ENCODE measurements around the gene GPR82.

GPR82 gene

DNA sequence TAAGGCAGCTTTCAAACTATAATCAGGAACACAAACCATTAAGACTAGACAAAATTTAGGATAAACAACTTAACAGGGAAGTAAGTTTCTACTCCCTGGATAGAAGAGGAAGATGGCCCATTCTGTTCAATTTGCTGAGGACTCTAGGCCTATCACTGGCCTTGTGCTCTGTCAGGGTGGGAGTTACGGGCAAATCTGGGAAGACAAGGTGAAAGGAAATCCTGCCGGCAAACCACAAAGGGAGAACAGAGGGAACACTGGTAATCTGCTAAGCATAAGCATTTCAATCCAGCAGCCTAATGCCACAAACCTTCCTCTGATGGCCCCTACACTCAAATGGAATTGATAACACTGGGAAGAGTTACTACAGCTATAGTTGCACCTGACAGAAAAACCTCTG is 8.3 kb downstream of the GPR82 start:
- H3K36me3 ChIP-seq (ENCODE audit: control insufficient read depth, low read length), result no peaks in the 10 kb centered on the region
- H3K4me3 ChIP-seq (ENCODE audit: low read length), result no peak overlapping the region
- H3K9me2 ChIP-seq (replicated peaks; ENCODE audit: control insufficient read depth, low read length), result no peaks in the 10 kb centered on the region
- H3F3A ChIP-seq (ENCODE audit: control insufficient read depth, insufficient read depth), result peaks cover 8% of the 10 kb centered on the region
- peak overlapping the region; percentile 18; the same call in 1 of the 2 replicates for H3K27ac ChIP-seq (ENCODE audit: low read depth, low read length)
- peaks cover 63% of the 10 kb centered on the region for H3K4me1 ChIP-seq (ENCODE audit: control insufficient read depth, low read length)
- H3K9me3 ChIP-seq (ENCODE audit: control insufficient read depth, insufficient read depth, low read length), result no peaks in the 10 kb centered on the region
- no peaks in the 10 kb centered on the region for H3K27me3 ChIP-seq (ENCODE audit: control insufficient read depth, low read length)
- no peaks in the 10 kb centered on the region for H3K79me2 ChIP-seq (ENCODE audit: control insufficient read depth, low read length)
- H3K4me2 ChIP-seq (ENCODE audit: low read length), result no peak overlapping the region
- TF ChIP-seq CTCF (IDR thresholded peaks at IDR 0.05; ENCODE audit: low read depth, low read length, poor library complexity, severe bottlenecking), result no peak
- TF ChIP-seq EZH2phosphoT487 (IDR thresholded peaks at IDR 0.05; ENCODE audit: borderline replicate concordance, low read length), result no peak
- H4K20me1 ChIP-seq (ENCODE audit: control insufficient read depth, insufficient read depth, low read depth, low read length), result no peaks in the 10 kb centered on the region

- no peaks in the 10 kb centered on the region for H3K36me3 ChIP-seq (ENCODE audit: control insufficient read depth, low read length)
- no peaks in the 10 kb centered on the region for H3K27me3 ChIP-seq (ENCODE audit: control insufficient read depth, low read length)
- peaks cover 56% of the 10 kb centered on the region for H3K4me1 ChIP-seq (ENCODE audit: control insufficient read depth, low read length)
- peak overlapping the region; percentile 75 for H3K4me2 ChIP-seq (ENCODE audit: low read length)
- peak overlapping the region; percentile 56 for H3K4me3 ChIP-seq (ENCODE audit: low read length)
- TF ChIP-seq EZH2phosphoT487 (IDR thresholded peaks at IDR 0.05; ENCODE audit: borderline replicate concordance, low read length) (no peak), CTCF (IDR thresholded peaks at IDR 0.05; ENCODE audit: low read depth, low read length, poor library complexity, severe bottlenecking) (no peak)
- peaks cover 8% of the 10 kb centered on the region for H3F3A ChIP-seq (ENCODE audit: control insufficient read depth, insufficient read depth)
- no peaks in the 10 kb centered on the region for H4K20me1 ChIP-seq (ENCODE audit: control insufficient read depth, insufficient read depth, low read depth, low read length)
- H3K9me3 ChIP-seq (ENCODE audit: control insufficient read depth, insufficient read depth, low read length), result no peaks in the 10 kb centered on the region
- peak overlapping the region; percentile 84 for H3K27ac ChIP-seq (ENCODE audit: low read depth, low read length)
- no peaks in the 10 kb centered on the region for H3K79me2 ChIP-seq (ENCODE audit: control insufficient read depth, low read length)
- H3K9me2 ChIP-seq (replicated peaks; ENCODE audit: control insufficient read depth, low read length), result no peaks in the 10 kb centered on the region
Measured at GRCh38 chrX:41733939-41734338, 10.0 kb downstream of the GPR82 start.

DNA sequence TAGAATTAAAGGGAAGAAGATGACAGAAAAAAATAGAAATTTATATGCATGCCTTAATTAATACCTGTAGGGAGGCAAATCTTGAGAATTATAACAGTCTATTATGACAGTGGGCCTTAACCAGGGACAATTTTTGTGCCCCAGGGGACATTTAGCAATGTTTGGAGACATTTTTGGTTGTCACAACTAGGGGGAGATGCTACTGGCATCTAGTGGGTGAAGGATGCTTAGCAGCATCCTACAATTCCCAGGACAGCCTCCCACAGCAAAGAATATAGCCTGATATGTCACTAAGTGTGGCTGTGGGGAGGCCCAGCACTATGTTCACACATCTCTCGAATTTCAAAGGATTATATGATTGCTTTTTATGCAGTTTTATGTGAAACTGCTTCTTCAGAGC is 10.5 kb downstream of the GPR82 start:
- Histone ChIP-seq H3F3A (ENCODE audit: control insufficient read depth, insufficient read depth) (peaks cover 8% of the 10 kb centered on the region), H3K4me2 (ENCODE audit: low read length) (peak overlapping the region; percentile 75), H3K36me3 (ENCODE audit: control insufficient read depth, low read length) (no peaks in the 10 kb centered on the region), H3K4me3 (ENCODE audit: low read length) (peak overlapping the region; percentile 56), H4K20me1 (ENCODE audit: control insufficient read depth, insufficient read depth, low read depth, low read length) (no peaks in the 10 kb centered on the region), H3K27ac (ENCODE audit: low read depth, low read length) (peak overlapping the region; percentile 84), H3K9me3 (ENCODE audit: control insufficient read depth, insufficient read depth, low read length) (no peaks in the 10 kb centered on the region), H3K4me1 (ENCODE audit: control insufficient read depth, low read length) (peaks cover 56% of the 10 kb centered on the region), H3K79me2 (ENCODE audit: control insufficient read depth, low read length) (no peaks in the 10 kb centered on the region), H3K27me3 (ENCODE audit: control insufficient read depth, low read length) (no peaks in the 10 kb centered on the region), H3K9me2 (replicated peaks; ENCODE audit: control insufficient read depth, low read length) (no peaks in the 10 kb centered on the region)
- TF ChIP-seq CTCF (IDR thresholded peaks at IDR 0.05; ENCODE audit: low read depth, low read length, poor library complexity, severe bottlenecking) (peak; percentile 43), EZH2phosphoT487 (IDR thresholded peaks at IDR 0.05; ENCODE audit: borderline replicate concordance, low read length) (no peak)

All from DOHH2 (cell line).